SHP77 (cell line): ENCODE data around the gene RGS8.

ENCODE experiments used
- DNase-seq, 2 experiments: peaks; one replicate each; lab custom pipeline; 2025; lab: John Stamatoyannopoulos, UW

RGS8 gene

GRCh38 chr1:182671750-182672486 is 12.5 kb downstream of the RGS8 start:
- peak; percentile 8 to 57 for DNase-seq

- no peak for DNase-seq
These were observed 14.2 kb downstream of the RGS8 start for GRCh38 chr1:182670032-182670749.

- DNase-seq: no peak
These were observed 15.1 kb downstream of the RGS8 start for GRCh38 chr1:182669266-182669665.

GRCh38 chr1:182668521-182669054 is 15.8 kb downstream of the RGS8 start:
- no peak for DNase-seq

GRCh38 chr1:182667848-182668505 is 16.4 kb downstream of the RGS8 start:
- no peak for DNase-seq

GRCh38 chr1:182666706-182667105 is 17.7 kb downstream of the RGS8 start:
- no peak for DNase-seq

- no peak for DNase-seq
These were observed 20.1 kb downstream of the RGS8 start for GRCh38 chr1:182664296-182664695.

GRCh38 chr1:182662956-182663355 is 21.4 kb downstream of the RGS8 start:
- DNase-seq: no peak

- DNase-seq: no peak
These were observed 22.1 kb downstream of the RGS8 start for GRCh38 chr1:182662121-182662890.

GRCh38 chr1:182658055-182658454 is 26.3 kb downstream of the RGS8 start:
- no peak for DNase-seq

- peak in 1 of 2 experiments; percentile 44 for DNase-seq
These were observed 27.5 kb downstream of the RGS8 start for GRCh38 chr1:182656842-182657397.

- no peak for DNase-seq
These were observed 30.4 kb downstream of the RGS8 start for GRCh38 chr1:182653986-182654385.

- no peak for DNase-seq
These were observed 31.5 kb downstream of the RGS8 start for GRCh38 chr1:182652933-182653332.

- no peak for DNase-seq
These were observed 33.1 kb downstream of the RGS8 start for GRCh38 chr1:182651339-182651724.

GRCh38 chr1:182650678-182651338 is 33.6 kb downstream of the RGS8 start:
- DNase-seq: no peak

- no peak for DNase-seq
These were observed 35.3 kb downstream of the RGS8 start for GRCh38 chr1:182649041-182649440.

- DNase-seq: no peak
These were observed 37.6 kb downstream of the RGS8 start for GRCh38 chr1:182646739-182647138.

GRCh38 chr1:182644886-182645285 is 39.5 kb downstream of the RGS8 start:
- DNase-seq: no peak

GRCh38 chr1:182643699-182644098 is 40.7 kb downstream of the RGS8 start:
- DNase-seq: no peak

- DNase-seq: no peak
These were observed 41.9 kb downstream of the RGS8 start for GRCh38 chr1:182642461-182642860.

- DNase-seq: no peak
These were observed 42.8 kb downstream of the RGS8 start for GRCh38 chr1:182641561-182641960.
